Endometrium (tissue), 2 donors: ENCODE measurements around the gene MYO5B.

Experiments used
- FAIRE-seq: peaks from 2 replicates; lab custom pipeline; 2012; peaks lifted over from hg19 to GRCh38; lab: Jason Lieb, UNC
- donor health status: control.
- donor health status: control.

The MYO5B gene

DNA sequence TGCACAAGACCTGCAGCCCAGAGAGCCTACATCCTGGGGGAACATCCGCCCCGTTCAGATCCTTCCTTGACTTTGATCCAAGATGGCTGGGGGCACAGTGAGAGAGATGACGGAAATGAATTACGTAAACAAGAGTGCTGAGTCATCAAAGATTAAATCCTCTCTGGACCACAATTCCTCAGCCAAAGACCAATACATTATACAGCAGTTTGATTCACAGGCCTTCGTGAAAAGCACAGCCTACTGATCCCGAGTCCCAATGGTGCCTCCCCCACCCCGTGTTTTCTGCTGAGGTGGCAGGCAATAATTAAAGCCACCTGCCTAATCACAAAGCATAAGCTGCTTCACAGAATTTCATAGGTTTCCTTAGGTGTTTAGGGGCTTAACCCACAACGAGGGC is 43.0 kb downstream of the MYO5B start:
- FAIRE-seq, result no peak

DNA sequence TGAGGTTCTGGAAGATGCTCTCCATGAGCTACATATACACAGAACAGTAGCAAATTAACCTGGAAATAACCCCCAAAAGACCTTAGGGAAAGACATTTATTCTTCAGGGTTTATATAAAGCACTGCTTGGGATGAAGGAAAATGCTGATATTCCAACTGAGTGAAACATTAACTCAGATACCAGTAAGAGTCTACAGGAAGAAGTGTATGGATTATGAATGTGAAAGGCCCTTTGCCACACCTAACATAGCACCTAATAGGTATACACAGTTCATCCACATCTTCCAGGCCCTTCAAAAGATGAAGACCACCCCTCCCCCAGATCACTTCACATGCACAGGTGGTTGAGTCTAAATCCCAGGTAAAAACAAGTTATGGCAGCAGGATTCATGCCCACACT is 50.4 kb downstream of the MYO5B start:
- no peak for FAIRE-seq

DNA sequence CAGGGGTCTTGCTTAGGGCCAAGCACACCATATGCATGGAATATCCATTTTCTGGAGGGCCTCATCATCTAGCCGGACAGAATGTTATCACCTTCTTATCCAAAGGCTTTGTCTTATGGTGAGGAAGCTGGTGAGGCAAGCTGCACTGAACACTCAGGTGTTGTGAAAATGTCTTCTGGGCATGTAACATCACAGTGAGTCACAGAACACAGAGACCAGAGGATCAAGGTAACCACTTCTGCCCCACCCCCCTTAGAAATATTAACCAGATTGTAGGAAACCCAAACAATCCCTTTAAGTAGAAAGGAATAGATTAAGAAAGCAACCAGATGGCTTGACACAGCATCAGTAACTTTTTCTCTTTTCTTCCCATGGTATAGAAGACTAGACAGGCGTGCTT is 51.1 kb downstream of the MYO5B start:
- FAIRE-seq, result no peak

DNA sequence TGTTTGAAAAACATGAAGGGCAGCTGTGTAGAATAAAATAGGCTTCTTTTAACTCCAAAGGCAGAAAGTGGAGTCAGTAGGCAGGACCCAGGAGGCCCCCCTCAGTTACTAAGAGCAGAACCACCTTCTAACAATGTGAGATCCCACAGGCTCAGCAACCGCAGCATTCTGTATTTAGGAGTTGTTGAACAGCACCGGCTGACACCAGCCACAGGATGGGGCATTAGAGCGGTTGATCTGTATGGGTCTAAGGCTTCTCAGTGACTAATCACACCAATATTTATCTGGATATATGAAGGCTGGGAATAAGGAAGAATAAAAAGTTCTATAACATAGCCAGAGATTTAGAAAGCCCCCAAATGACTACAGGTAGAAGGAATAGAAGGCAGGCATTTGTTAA is 51.7 kb downstream of the MYO5B start:
- no peak for FAIRE-seq

DNA sequence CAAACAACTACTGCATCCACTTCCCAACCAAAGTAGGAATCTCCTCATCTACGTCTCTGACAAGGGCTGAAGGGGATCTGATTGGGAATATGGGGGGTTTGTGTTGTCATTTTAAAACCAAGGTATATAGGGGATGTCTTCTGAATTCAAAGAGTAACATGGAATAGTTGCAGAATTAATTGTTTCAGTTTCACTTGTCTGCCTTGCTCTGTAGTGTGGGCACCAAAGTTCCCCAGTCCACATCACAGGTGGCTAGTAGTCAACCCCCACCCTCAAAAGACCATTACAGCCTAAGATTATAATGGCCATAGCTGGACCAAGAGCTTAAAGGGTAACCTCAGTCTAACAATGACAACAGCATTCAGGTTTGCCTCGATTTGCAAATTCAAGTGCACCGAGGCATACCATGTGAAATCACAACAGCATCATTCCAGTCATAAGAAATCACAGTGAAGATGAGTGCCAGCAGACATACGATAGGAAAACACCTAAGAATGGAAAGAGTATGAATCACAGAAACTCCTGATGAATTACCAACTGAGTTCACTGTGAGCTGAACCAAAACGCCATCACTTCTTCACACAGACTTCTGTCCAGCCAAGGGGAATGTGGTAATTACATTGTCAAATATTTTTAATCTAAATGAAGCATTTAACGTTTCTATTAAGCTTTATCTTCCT is 52.4 kb downstream of the MYO5B start:
- no peak for FAIRE-seq

DNA sequence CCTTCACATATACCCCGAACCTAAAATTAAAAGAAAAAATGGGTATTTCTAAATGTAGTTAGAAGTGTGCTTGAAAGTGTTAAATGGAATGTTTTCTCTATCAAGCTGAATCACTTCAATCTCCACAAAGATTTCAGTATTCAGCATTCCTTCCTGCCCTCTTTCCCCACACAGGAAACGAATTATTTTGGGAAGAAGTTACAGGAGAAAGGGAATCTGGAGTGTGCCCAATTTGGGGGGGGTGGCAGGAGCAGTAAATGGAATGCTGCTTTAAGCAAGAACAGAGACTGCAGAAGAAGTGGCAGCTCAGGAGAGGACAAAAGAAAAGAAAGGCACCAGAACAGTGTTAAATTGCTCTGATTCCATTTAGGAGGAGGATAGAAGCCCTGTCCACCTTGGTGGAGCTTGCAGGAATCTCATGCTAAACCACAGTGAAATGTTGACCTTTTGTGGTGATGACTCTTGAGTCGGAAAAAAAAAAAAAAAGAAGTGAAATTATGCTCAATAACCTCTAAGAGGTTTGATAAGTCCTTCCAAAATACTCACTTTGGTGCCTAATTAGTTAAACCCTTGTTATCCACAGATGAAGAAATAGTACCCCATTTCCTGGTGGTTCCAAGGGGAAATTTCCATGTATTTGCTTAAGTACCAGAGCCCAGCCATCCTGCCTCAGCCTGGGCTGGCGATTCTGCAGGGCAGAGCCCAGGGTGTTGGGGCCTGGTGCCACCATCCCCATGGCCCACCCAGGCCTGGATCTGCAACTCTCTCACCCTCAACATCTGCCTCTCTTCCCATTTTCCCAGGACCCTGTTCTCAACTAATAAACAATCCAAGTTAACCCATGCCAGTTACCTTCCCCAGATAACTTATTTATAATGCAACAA is 56.5 kb downstream of the MYO5B start:
- FAIRE-seq, result no peak

DNA sequence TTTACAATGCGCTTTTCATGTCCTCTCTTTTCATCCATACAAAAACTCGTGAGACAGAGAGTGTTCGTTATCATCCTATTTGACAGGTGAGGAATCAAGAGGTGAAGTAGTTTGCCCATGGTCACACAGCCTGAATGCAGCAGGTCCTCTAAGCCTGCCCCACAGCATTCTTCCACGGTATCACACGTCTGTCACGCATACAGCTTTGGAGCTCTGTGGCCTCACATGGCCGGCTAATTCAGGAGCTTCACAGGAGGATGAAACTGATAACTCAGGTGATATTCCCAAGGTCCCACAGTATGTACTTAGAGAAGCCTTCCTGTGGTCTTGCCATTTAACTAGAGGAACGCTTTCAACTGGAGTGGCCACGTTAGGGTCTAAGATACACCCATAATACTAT is 59.0 kb downstream of the MYO5B start:
- FAIRE-seq, result no peak

DNA sequence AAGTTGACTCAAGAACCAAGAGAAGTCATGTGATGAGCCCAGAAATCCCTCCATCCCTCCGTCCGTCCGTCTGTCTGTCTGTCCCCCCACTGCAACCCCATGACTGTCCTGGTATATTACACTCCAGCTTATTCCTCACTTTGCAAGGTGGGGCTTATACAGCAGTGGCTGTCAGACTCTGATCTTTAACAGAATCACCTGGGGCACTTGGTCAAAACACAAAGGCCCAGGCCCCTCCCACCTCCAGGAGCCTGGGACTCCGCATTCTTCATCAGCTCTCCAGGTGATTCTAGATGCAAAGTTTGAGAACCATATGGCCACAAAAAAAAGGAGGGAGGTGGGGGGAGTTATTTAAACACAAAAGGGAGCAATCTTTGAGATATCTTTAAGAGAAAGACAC is 61.4 kb downstream of the MYO5B start:
- FAIRE-seq, result no peak

DNA sequence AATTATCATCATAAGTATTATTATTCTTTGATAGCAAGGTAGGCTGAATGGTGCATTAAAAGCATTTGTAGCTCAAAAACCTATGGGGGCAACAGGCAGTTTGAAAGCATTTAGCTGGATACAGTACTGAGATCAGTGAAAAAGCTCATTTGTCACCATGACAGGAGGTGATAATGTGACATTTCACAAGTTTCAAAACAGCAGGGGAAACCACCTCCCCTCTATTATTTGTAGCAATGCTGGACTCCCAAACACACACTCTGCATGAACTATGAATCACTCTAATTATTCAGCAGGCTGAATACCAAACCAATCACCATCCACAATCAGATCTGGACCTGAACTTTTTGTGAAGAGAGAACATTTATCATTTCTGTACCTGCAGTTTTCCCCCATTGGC is 63.4 kb downstream of the MYO5B start:
- FAIRE-seq, result no peak

DNA sequence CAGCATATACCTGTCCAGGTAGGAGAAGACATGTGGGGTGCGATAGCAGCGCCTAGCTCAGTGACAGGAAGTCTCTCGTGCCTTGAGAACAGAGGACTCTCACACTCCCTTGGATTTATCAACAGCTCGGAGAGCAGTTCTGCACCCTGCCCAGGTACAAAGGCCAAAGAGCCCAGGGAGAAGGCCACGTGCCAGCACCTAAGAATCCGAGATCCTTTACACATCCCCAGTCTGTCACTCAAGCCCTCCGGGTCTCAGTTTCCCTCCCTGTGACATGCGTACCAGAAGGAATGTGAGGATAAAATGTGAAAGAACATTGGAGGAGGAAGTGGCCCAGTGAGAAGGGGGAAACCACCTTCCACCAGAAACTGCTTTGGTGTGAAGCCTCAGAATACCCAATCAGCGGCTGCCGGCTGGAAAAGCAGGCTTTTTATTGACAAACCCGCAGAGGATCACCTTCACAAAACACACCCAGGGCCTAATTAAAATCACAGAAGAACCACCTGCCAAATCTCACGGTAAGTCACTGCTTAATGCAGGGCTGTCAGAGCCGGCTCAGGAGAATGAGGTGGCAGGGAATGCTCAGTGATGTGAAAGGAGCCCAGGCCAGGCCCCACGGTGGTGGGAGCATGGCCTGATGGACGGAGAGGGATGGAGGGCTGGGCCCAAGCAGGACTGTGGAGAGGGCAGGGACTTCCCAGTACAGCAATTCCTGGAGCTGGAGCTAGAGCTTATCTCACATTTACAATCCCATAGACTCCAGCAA is 66.3 kb downstream of the MYO5B start:
- no peak for FAIRE-seq

DNA sequence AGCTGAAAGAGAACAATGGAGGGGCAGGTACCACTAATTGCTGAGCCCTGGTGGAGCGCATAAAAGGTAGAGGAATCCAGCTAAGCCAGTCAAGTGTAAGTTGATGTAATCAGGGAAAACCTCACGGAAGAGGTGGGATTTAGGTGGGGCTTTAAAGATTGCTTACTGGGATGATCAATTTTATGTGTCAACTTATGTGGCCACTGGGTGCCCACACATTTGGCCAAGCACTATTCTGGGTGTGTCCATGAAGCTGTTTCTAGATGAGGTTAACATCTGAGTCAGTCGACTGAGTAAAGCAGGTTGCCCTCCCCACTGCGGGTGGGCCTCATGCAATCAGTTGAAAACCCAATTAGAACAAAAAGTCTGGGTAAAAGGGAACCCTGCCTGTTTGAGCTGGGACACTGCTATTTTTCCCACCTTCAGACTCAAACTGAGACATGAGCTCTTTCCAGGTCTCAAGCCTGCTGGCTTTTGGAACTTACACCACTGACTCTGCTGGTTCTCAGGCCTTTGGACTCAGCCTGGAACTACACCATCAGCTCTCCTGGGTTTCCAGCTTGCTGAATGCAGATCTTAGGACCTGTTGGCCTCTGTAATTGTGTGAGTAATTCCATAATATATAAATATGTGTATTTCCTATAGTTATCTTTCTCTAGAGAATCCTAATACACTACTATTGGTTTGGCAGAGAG is 67.3 kb downstream of the MYO5B start:
- FAIRE-seq, result no peak

DNA sequence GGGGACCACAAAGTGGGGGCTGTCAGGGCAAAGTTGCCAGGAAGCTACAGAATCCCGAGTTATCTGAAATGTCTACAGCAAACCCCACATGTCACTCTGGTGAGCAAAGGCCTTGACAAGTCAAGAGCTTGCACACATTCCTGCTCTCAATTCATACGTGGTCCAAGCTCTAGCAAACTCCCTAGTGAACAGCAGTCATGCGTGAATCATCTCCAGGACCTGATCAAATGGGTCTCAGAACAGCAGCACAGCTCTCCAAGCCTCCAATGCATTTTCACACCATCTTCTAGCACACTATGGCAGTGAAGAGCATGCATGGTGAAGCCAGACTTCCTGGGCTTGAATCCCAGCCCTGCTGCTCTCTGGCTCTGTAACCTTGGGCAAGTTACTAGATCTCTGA is 68.5 kb downstream of the MYO5B start:
- no peak for FAIRE-seq

DNA sequence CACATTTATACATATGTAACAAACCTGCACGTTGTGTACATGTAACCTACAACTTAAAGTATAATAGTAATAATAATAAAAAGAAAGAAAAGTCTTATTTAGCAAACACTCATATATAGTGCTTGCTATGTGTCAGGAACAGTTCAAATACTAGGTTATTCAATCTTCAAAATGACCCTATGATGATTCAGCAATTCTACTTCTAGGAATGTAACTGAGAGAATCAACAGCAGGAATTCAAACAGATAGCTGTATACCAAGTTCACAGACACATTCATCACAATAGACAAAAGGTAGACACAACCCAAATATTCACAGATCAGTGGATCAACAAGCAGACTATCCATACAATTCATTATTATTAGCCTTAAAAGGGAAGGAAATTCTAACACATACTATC is 69.5 kb downstream of the MYO5B start:
- no peak for FAIRE-seq

DNA sequence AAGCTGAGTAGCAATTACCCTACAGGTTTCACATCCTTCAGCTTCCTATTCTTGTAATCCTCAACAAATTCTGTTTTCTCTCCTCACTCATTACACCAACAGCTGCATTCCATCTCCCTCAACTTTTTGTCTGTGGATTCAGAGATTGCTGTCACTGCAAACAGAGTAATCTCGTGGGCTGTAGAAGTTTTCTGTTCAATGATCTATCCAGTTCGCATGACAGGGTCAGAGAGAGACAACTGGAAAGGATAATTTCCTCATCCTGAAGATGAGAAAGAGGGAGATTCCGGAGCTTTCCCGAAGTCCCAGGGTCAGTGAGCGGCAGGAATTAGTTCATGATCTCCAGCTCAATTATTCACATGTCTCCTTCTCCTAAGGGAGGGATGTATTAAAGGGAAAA is 75.7 kb downstream of the MYO5B start:
- no peak for FAIRE-seq

DNA sequence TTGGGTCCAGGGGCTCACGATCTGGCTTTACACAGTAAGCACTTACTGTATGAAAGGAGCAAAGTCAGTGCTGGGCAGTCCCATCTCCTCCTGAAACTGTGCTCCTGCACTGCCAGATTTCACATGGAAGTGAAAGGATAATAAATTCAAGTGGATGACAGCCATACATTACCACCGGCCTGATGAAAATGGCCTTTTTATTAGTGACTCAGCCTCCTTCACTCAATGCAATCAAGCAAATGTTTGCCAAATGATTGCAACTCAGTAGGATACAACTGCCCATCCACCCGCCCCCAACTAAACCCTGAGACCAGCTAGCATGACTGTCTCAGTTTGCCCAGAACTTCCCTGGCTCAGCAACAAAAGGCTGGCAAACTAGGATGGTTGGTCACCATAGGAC is 77.1 kb downstream of the MYO5B start:
- no peak for FAIRE-seq

DNA sequence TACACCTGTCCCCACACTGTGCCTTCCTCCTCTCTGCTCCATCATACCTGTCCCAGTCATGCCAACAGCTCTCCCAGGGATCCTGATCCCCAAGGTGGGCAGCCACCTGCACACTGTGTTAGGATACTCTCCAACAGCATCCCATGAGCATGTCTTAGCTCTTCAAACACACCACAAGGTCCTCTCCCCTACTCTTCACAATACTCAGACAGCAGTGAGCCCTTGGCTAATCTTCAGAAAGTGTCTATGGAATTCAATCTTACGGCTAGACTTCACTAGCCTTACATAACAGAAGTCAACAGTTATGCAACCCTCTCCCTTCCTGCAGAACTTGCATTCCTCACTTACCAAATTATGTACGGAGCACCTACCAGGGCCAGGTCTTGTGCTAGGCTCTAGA is 79.9 kb downstream of the MYO5B start:
- FAIRE-seq, result no peak

DNA sequence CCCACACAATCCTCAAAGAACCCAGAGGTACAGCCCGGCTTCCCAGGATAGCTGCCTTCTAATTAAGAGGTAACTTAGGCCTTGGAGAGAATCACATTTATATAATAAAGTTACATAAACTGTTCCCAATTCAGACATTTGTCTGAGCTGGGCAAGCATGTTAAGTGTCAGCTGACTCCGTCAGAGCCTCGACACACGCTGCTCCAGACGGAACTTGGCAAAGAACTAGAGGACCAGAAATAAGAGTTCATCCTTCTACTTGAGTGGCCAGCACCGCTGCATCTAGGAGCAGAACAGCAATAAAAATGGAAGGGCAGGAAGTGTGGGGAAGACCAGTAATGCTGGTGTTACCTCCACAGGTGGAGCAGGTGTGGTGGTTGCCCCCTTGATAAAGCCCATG is 80.5 kb downstream of the MYO5B start:
- no peak for FAIRE-seq

DNA sequence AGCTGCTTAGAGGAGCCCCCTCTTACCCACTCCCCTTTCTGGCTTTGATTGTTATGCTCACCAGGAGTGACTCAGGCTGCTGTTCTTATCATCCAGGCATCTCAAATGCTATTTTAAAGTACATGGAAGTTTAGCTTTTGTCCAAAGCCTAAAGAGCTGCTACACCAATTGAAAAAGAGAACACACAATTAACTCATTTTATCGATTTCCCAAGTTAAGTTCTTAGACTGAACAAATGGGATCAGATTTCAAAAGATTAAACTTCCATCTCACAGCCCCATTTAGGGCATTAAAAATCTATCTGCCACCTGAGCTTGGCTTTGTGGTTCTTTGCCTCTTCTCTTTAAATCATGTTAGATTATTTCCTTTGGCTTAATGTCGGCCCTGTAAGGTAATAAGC is 81.2 kb downstream of the MYO5B start:
- FAIRE-seq, result no peak

DNA sequence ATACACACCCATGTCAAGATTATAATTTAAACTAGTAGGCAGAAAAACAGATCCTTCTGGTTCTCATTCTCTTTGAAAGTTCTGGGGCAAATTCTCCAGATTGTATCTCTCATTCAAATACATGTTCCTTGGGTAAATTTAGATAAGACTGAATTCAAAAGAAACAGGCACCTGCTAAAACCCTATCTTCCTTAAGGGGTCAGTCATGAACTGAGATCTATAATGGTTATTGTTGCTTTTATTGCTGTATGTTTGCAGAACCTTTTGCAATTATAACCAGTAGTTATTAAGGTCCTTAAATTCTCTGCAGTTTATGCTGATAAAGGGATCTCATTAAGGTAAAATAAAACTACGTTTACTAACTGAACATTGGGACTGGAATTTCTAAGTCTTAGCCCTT is 83.5 kb downstream of the MYO5B start:
- FAIRE-seq, result no peak

DNA sequence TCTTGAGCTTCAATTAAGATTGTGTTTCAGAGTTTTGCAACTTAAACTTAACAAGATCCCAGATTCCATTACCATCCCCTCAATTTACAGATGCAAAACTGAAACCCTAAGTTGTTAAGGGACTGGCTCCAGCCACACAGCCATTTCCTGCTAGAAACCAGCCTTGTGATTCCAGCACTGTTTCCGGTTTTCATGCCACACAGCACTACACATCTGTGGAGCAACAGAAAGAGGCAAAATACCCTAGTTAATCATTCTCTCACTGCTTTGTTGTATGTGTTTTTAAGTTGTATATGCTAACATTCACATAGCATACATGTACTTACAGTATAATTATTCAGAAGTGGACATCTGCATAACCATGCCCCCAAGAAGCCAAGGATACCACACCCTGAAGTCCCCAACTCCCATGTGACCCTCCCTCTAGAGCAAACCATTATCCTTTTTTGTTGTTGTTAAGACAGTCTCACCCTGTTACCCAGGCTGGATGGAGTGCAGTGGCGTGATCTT is 87.4 kb downstream of the MYO5B start:
- no peak for FAIRE-seq

DNA sequence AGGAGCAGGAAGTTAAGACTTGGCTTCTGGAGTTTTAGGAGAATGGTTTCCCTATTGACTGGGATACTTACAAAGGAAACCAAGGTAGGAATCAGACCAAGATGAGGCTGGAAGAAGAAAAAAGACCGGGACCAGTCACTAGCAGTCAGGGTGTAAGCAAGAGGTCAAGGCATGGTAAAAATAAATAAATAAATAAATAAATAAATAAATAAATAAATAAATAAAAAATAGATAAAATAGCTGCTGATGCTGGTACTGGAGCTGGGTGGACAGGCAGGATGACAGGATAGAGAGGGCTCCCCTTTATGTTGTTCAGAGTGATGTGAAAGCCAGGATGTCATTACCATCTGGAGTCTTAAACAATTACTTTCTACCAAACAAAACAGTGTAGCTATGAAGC is 89.9 kb downstream of the MYO5B start:
- FAIRE-seq, result no peak

DNA sequence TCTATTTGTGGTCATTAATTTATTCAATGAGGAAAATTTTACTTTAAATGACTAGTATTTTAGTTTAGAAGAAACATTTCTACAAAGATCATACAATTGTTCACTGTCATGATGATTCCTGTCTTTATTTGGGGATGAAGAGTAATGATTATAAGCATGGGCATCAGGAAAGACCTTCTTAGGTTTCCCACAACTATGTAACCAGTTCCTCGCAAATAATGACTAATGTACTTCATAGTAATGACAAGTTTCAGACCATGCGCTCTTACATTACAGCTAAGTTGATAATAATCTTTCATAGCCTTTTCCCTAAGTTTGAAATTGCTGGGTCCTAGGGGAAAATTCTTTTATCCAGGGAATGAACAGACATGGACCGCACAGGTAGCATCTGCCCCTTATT is 90.5 kb downstream of the MYO5B start:
- no peak for FAIRE-seq
